Measurements from ENCODE around the gene MYMX.
A peak's percentile ranks its signal among the peaks of the same experiment; 100 is the strongest.
"Not testable (repeated sequence)": the region's sequence is repeated elsewhere in the genome, so short reads cannot be mapped to it uniquely, and the experiment has no call there.

MYMX gene

GRCh38 chr6:44216677-44217331, at the start of gene MYMX:
MYMX (plus strand) TSS chr6:44216926; CDS start chr6:44217472, 546 bp downstream.
- DNase-seq = no peak

GRCh38 chr6:44167567-44167966, 49.2 kb upstream of the MYMX start:
- DNase-seq = no peak

- DNase-seq = no peak
Measured at GRCh38 chr6:44169154-44169553, 47.6 kb upstream of the MYMX start.

DNA sequence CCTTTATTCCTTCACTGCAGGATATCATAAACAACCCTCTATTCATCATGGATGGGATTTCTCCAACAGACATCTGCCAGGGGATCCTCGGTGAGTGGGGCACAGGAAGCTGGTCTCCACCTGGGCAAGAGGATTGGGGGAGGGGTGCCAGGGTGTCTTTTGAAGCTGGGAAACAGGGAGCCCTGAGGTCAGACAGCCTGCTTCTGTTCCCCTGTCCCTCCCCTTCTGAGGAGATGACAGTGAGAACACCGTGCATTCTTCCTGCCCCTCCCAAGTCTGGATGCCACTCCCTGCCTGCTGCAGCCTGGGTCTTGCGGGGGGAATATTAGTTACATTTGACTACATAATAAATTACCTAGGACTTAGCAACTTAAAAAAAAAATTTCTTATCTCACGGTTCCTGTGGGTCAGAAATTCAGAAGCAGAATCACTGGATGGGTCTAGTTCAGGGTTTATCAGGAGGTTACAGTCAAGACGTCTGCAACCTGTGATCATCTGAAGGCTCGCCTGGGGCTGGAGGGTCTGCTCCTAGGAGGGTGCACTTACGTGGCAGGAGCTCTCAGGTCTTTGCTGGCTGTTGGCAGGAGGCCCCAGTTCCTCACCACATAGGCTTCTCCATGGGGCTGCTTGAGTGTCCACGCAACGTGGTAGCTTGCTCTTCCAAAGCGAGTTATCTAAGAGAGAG, 46.7 kb upstream of the MYMX start:
- no peak for DNase-seq

GRCh38 chr6:44171899-44172546, 44.7 kb upstream of the MYMX start:
- no peak for DNase-seq

DNA sequence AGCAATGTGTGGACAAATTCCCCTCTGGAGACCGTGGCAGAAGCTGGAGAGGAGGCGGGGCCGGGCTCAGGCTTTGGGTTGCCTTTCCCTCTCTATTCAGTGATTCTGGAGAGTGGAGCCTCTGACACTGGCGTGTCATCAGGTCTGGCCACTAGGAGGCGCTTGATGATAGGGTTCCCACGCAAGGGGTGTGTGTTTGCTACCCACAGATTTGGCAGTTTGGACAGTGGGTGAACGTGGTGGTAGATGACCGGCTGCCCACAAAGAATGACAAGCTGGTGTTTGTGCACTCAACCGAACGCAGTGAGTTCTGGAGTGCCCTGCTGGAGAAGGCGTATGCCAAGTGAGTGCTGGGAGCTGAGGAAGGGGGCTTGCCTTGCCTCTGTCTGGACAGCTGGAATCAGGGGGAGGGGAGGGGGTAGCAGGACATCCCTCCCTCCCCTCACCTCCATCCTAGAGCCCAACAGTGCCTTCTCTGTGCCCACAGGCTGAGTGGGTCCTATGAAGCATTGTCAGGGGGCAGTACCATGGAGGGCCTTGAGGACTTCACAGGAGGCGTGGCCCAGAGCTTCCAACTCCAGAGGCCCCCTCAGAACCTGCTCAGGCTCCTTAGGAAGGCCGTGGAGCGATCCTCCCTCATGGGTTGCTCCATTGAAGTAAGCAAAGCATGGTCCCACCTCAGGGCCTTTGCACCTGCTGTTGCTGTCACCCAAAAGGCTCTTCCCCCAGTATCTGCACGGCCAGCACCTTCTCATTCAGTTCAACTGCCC, 43.8 kb upstream of the MYMX start:
- DNase-seq = peak; percentile 30

DNA sequence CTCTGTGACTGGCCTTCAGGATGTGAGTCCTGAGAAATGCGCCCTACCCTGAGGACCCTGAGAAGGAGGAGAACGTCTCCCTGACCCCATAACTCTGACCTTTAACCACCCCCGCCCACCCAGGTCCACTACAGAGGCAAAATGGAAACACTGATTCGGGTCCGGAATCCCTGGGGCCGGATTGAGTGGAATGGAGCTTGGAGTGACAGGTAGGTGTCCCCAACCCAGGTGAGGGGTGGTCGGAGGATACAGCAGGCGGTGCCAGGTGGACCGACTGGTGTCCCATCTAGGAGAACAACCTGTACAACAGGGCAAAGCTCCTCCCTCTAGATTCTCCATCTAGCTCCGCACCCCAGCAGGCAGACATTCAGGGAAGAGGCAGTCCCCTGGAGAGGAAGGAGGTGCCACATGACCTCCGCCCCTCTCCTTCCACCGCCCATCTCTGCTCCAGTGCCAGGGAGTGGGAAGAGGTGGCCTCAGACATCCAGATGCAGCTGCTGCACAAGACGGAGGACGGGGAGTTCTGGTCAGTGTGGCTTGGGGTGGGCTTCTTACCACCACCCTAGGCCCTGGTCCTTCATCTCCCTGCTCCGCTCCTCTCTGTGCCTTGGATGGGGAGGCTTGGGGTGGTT, 40.5 kb upstream of the MYMX start:
- DNase-seq = no peak

DNA sequence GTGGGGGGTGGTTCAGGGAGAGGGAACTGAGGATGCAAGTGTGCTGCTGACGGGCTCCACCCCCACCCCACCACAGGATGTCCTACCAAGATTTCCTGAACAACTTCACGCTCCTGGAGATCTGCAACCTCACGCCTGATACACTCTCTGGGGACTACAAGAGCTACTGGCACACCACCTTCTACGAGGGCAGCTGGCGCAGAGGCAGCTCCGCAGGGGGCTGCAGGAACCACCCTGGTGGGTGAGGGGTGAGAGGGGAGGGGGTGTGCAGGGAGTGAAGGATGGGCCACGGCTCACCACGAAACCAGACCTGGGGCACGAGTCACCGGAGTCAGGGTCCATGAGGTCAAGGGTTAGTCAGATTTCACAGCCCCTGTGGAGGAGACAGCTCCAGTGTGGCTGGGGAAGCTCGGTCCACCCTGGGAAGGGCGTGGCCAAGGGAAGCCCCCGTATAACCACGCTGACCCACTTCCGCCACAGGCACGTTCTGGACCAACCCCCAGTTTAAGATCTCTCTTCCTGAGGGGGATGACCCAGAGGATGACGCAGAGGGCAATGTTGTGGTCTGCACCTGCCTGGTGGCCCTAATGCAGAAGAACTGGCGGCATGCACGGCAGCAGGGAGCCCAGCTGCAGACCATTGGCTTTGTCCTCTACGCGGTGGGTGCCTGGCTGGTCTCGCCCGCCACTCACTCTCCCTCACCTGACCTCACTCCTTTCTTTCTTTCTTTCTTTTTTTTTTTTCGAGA, 39.8 kb upstream of the MYMX start:
- no peak for DNase-seq

DNA sequence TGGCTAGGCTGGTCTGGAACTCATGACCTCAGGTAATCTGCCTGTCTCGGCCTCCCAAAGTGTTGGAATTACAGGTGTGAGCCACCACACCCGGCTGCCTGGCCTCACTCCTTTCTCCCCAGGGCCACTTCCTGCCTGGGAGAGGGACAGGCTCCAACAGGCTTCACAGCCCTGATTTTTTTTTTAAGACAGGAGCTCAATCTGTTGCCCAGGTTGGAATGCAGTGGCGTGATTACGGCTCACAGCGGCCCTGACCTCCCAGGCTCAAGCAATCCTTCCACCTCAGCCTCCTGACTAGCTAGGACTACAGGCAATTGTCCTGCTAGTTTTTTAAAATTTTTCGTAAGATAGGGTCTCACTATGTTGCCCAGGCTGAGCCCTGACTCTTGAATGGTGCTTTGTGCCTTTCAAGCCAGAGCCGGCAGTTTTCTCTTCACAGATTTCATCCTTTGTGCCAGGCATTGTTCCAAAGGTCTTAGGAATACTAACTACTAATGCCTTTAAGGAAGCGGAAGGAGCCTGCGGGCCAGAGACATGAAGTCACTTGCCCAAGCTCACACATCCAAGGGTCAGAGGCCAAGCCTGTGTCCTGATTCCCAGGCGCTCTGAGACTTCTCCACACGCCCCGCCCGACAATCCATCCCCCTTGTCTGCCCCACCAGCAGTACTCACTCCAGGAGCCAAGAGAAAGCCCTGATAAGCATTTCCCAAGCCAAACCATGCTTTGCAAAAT, 38.9 kb upstream of the MYMX start:
- no peak for DNase-seq

GRCh38 chr6:44178424-44179071, 38.2 kb upstream of the MYMX start:
- DNase-seq = no peak

DNA sequence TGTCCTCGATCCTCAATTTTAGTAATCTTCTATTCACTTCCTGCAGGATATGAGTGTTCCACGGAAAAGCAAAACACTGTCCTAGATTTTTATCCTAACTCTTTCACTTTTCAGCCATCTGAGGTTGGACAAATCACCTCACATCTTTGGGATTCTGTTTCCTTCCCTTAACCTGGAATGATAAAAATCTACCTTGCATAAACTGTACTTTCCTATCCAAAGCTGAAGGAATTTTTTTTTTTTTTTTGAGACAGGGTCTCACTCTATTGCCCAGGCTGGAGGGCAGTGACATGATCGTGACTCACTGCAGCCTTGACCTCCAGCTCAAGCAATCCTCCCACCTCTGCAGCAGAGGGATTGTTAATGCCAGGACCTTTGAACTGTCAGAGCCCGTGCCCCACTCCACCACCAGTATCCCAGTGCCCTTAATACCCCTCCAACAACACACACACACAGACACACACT, 37.6 kb upstream of the MYMX start:
- no peak for DNase-seq

DNA sequence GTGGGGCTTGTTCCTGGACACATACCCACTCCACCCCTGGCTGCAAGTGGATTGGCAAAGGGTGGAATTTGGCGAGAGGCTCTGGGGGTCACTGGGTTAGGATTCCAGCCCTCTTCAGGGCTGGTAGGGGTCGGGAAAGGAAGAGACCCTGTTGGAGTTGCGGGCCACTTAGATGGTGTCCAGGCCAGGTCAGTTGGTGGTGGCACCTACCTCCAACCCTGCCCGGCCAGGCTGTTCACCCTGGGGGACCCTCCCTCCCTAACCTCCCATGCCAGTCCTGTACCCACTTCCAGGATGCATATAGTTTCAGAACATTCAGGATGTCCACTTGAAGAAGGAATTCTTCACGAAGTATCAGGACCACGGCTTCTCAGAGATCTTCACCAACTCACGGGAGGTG, 37.1 kb upstream of the MYMX start:
- DNase-seq = no peak

- DNase-seq = no peak
Measured at GRCh38 chr6:44180406-44180805, 36.3 kb upstream of the MYMX start.

DNA sequence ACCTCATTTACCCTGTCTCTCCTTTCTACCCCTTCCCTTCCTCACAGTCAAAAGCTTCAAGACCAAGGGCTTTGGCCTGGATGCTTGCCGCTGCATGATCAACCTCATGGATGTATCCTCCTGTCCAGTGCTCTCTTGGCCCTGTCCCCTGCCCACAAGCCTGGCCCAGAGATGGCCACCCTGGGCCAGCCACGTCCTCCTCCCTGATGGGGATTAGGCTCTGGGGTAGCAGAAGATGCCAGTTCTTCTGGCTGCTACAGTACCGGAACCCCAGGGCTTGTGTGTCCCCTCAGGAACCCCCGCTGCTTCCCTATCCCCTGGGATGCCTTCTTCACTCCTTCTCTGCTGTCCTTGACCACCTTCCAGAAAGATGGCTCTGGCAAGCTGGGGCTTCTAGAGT, 35.8 kb upstream of the MYMX start:
- no peak for DNase-seq

GRCh38 chr6:44181784-44182183, 34.9 kb upstream of the MYMX start:
- DNase-seq = not testable (repeated sequence)

GRCh38 chr6:44182911-44183390, 33.8 kb upstream of the MYMX start:
- no peak for DNase-seq

DNA sequence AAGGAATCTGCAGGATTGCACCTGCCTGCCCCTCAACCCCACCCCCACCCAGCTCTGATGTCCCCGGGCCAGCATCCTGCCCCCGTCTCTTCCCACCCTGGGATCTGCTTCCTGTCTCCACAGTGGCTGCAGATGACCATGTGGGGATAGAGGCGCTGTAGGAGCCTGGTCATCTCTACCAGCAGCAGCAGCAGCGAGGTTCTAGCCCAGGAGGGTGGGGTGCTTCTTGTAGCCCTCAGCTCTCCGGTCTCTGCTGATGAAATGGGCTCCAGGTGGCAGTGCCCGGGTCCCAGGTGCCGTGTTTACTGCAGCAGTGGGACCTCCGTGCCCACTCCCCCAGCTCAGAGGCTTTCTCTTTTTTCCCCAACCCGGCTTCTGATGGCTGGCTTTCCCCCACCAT, 32.9 kb upstream of the MYMX start:
- no peak for DNase-seq

DNA sequence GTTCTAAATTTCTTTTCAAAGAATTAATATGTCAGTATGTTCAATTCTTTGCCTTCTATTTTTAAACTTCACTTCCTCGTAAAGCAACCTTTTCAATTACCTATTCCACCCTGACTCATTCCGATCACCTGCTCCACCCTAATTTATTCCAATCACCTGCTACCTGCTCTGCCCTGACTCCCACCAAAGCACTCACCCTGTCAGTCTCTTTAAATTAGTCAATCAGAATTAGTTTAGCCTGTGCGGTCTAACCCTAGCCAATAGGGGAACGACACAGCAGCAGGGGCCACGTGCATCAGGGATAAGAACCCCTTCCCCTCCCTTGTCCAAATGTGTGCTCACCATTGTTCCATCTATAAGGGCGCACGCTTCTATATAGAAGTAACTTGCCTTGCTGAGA, 31.4 kb upstream of the MYMX start:
- DNase-seq = not testable (repeated sequence)

DNA sequence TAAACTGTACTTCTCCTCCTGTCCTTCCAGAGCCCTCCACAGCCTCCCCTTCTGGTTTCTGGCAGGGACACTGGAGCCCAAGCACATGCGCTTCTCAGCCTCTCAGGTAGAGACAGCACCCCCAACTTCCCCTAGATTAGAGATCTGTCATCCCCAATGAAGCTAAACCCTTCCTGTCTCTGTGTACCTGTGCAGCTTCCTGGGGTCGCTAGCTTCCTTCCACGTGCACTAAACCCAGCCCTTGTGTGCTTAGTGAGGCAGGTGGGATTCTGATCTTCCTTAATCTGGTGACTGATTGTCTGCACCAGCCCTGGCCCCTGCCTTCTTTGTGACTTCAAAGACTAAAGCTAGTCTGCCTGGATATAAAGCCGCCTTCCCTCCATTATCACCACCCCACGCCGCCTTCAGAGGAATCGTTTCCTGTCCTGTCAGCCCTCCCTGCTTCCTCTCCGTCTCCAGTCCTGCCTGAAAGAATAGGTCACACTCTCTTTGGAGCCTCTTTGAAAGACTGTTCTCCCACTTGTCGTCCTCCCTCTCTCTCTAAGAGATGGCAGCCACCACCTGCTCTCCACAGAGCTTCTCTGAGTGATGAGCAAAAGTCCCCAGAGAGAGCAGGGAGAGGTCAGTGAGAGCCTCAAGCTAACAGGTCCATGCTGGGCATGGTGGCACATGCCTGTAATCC, 30.6 kb upstream of the MYMX start:
- no peak for DNase-seq

GRCh38 chr6:44186635-44187025, 30.1 kb upstream of the MYMX start:
- no peak for DNase-seq
